CMK (cell line): ENCODE measurements around the gene DYRK3.
"Not testable (repeated sequence)": the region's sequence is repeated elsewhere in the genome, so short reads cannot be mapped to it uniquely, and the experiment has no call there.

Experiments used
- DNase-seq: peaks from one replicate; pipeline ENCODE4 v3.0.0-alpha.2; 2010; ENCODE audit warnings: low read depth

DYRK3 gene

GRCh38 chr1:206631085-206631509 lies 4.2 kb upstream of the DYRK3 start:
- peak; percentile 85 for DNase-seq

- no peak for DNase-seq
Observed at GRCh38 chr1:206633708-206634121, 1.6 kb upstream of the DYRK3 start.

GRCh38 chr1:206634365-206635079 lies 814 bp upstream of the DYRK3 start:
- peak; percentile 64 for DNase-seq

GRCh38 chr1:206635978-206636345 lies 626 bp downstream of the DYRK3 start:
- no peak for DNase-seq

GRCh38 chr1:206636671-206637070 lies 1.3 kb downstream of the DYRK3 start:
- no peak for DNase-seq

- DNase-seq: no peak
Observed at GRCh38 chr1:206637605-206638004, 2.3 kb downstream of the DYRK3 start.

GRCh38 chr1:206642074-206642473 lies 6.7 kb downstream of the DYRK3 start:
- DNase-seq: not testable (repeated sequence)

- no peak for DNase-seq
Observed at GRCh38 chr1:206643118-206643698, 7.9 kb downstream of the DYRK3 start.

- no peak for DNase-seq
Observed at GRCh38 chr1:206646504-206646903, 11.2 kb downstream of the DYRK3 start.

- DNase-seq: no peak
Observed at GRCh38 chr1:206647224-206647623, 11.9 kb downstream of the DYRK3 start.

GRCh38 chr1:206649261-206649921 lies 14.1 kb downstream of the DYRK3 start:
- DNase-seq: no peak

- DNase-seq: no peak
Observed at GRCh38 chr1:206651014-206651413, 15.7 kb downstream of the DYRK3 start.

GRCh38 chr1:206651958-206652890 lies 16.9 kb downstream of the DYRK3 start:
- DNase-seq: no peak

GRCh38 chr1:206653715-206654459 lies 18.6 kb downstream of the DYRK3 start:
- DNase-seq: no peak

GRCh38 chr1:206654828-206655227 lies 19.5 kb downstream of the DYRK3 start:
- DNase-seq: no peak

- DNase-seq: no peak
Observed at GRCh38 chr1:206655471-206655882, 20.1 kb downstream of the DYRK3 start.

GRCh38 chr1:206656936-206657335 lies 21.6 kb downstream of the DYRK3 start:
- DNase-seq: no peak

- no peak for DNase-seq
Observed at GRCh38 chr1:206657751-206658150, 22.4 kb downstream of the DYRK3 start.

GRCh38 chr1:206658264-206658980 lies 23.1 kb downstream of the DYRK3 start:
- no peak for DNase-seq

- DNase-seq: no peak
Observed at GRCh38 chr1:206658981-206659273, 23.6 kb downstream of the DYRK3 start.

GRCh38 chr1:206660136-206660535 lies 24.8 kb downstream of the DYRK3 start:
- DNase-seq: no peak
